Left lung (tissue), 10 donors: ENCODE results near the gene MICAL2. TPM values are rescaled to one million over a fixed set of nuclear protein-coding genes. Genes with fewer than 3 reads are reported as not detected.

Experiments used
- ATAC-seq: fragments of 200-7000 bp; cut with Tn5 transposase; one replicate; pipeline ENCODE4 v1.9.1; 2020; ENCODE audit warnings: moderate library complexity
- DNase-seq, 4 donors: peaks; one replicate each; pipeline ENCODE4 v3.0.0-alpha.2; 2013 to 2020
- H3K27ac ChIP-seq, 2 donors: fragments of 200-600 bp; sonication (generic) in 1 of 2; one replicate each; pipeline versions ENCODE4 v1.5.0 to v1.8.0; 2020 to 2021
- H3K27me3 ChIP-seq, 2 donors: fragments of 200-600 bp; sonication (generic) in 1 of 2; one replicate each; pipeline versions ENCODE4 v1.5.0 to v1.8.0; 2020 to 2021
- H3K36me3 ChIP-seq, 2 donors: fragments of 200-600 bp; sonication (generic) in 1 of 2; one replicate each; pipeline versions ENCODE4 v1.5.0 to v1.8.0; 2020 to 2021
- H3K4me1 ChIP-seq, 2 donors: fragments of 200-600 bp; one replicate each; pipeline ENCODE4 v1.8.0; 2021
- H3K4me3 ChIP-seq, 2 donors: fragments of 200-600 bp; sonication (generic) in 1 of 2; one replicate each; pipeline versions ENCODE4 v1.5.0 to v1.8.0; 2020 to 2021; ENCODE audit warnings: mild to moderate bottlenecking in 1 of 2
- H3K9me3 ChIP-seq, 2 donors: fragments of 200-600 bp; sonication (generic) in 1 of 2; one replicate each; pipeline versions ENCODE4 v1.5.0 to v1.8.0; 2020 to 2021
- intact Hi-C, 2 donors: fragments of 100-400 bp; cut with DNase I; formaldehyde crosslinking; loops; one replicate each; pipeline versions ENCODE4 v1.11.2 to v1.14.2; 2022
- polyA plus RNA-seq, 6 donors: library from polyadenylated mRNA; unstranded; fragments of 120-200 nt; gene quantifications; one replicate each; pipeline ENCODE4 v1.2.1, GENCODE V29; 2013; ENCODE audit not compliant: insufficient read length in 6 of 6
- total RNA-seq, 2 donors: library from RNA; stranded (reverse); fragmentation: NEBNext Ultra II Directional; extraction: Animal tissue kit (Norgen Biotek cat#: 25700); gene quantifications; one replicate each; pipeline ENCODE4 v1.2.1, GENCODE V29; 2021
- TF ChIP-seq, protein P1 (sequence below), 2 donors: fragments of 200-600 bp; sonication (generic) in 1 of 2; IDR thresholded peaks; one replicate each; pipeline versions ENCODE4 v1.5.0 to v1.8.0; 2021; ENCODE audit warnings: antibody characterized with exemption in 2 of 2
- donor health status: DM: no; HTN: yes; CAD: no.
- donor health status: DM: no; HTN: no; CAD: no.

Gene MICAL2
- total and polyA plus RNA-seq, 8 donors: 49.8 to 293 (median 89.4) TPM

DNA sequence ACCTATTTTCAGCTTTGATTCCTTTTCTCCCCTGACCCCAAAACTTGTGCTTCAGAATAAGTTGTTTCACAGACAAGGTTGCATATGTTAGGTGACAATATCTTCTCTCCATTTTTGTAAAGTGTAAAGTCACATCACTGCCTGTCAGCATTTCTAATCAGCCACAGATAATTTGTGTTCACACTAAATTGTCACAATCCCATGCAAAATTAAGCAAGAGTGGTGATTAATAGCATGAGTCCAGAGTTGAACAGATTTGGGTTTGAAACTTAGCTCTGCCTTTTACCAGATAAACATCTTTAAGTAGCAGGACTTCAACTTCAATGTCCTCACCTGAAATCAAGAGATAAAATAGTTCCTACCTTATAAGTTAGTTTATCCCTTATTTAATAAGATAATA lies 80.1 kb downstream of the MICAL2 start:
- Histone ChIP-seq H3K4me1 (peaks cover 6 to 18% of the 10 kb centered on the region in 2 donors), H3K4me3 (no peak overlapping the region), H3K27ac (no peak overlapping the region), H3K27me3 (no peaks in the 10 kb centered on the region), H3K9me3 (no peaks in the 10 kb centered on the region), H3K36me3 (no peaks in the 10 kb centered on the region)
- intact Hi-C loops: no loop called here
- TF ChIP-seq, protein P1, sequence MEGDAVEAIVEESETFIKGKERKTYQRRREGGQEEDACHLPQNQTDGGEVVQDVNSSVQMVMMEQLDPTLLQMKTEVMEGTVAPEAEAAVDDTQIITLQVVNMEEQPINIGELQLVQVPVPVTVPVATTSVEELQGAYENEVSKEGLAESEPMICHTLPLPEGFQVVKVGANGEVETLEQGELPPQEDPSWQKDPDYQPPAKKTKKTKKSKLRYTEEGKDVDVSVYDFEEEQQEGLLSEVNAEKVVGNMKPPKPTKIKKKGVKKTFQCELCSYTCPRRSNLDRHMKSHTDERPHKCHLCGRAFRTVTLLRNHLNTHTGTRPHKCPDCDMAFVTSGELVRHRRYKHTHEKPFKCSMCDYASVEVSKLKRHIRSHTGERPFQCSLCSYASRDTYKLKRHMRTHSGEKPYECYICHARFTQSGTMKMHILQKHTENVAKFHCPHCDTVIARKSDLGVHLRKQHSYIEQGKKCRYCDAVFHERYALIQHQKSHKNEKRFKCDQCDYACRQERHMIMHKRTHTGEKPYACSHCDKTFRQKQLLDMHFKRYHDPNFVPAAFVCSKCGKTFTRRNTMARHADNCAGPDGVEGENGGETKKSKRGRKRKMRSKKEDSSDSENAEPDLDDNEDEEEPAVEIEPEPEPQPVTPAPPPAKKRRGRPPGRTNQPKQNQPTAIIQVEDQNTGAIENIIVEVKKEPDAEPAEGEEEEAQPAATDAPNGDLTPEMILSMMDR (IDR thresholded peaks at IDR 0.05): no peak
- no peak for DNase-seq
- no peak for ATAC-seq

DNA sequence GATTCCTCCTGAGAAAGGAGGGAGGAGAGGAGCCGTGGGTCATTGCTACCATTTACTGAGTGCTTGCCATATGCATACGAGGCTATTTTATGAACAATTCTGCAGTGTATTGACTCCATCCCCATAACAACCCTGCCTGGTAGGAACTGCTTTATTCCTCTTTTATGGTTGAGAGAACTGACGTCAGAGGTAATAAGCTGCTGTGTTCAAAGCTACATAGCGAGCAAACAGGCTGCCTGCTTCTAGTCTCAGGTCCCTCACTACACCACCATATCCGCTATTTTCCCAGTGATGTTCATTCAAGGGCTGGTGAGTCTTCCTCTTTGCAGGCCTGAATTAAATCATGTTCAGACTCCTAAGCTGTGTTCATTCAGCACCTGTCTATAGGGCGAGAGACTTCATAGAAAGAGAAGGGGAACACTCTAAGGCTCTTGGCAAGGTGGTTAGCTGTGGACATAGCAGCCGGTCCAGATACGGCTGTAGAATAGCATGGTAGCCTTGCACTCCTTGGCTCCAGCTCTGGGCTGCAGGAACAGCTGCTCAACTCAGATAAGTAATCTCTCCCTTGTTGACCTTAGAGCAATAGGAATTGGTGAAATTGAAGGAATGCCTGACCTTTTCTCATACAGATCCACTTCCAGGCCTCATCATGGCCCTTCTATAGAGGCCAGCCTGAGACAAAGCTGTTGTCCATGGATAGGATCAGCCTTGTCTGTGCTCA lies 82.6 kb downstream of the MICAL2 start:
- intact Hi-C loops: no loop called here
- TF ChIP-seq, protein P1 (IDR thresholded peaks at IDR 0.05): no peak
- DNase-seq (no peak), ATAC-seq (peak; percentile 13)
- H3K36me3 ChIP-seq: no peaks in the 10 kb centered on the region
- no peaks in the 10 kb centered on the region for H3K27me3 ChIP-seq
- no peak overlapping the region for H3K27ac ChIP-seq
- no peaks in the 10 kb centered on the region for H3K4me1 ChIP-seq
- H3K9me3 ChIP-seq: no peaks in the 10 kb centered on the region
- H3K4me3 ChIP-seq: no peak overlapping the region

DNA sequence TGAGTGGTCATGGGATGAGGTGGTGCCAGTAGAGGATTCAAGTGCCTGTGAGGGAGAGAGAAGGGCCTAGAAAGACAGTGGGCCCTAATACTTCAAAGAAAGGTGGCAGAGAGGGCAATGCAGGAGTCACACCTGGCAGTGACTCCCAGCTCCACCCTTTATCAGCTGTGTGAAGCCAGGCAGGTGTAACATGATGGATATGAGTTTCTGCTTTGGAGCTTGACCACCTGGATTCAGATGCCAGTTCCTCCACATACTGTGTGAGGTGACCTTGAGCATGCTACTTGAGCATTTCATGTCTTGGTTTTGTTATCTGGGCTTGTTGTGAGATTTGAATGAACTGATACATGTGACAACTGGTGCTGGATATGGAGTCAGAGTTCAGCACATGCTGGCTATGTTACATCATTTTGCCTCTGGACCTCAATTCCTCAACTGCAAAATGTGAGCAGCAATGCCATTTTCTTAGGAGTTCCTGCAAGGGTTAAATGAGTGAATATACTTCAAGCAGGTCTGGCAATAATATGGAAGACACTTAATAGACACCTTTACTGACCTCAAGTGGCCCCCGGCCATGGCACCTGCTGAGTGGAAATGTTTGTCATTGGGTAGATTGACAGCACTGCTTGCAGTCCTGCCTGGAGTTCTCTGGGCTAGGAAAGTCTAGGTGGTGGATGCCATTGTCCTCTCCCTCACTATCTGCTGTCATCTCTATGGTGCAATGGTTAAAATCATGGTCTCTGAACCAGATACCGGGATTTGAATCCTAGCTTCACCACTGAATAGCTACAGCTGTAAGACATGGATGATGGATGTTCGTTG lies 83.3 kb downstream of the MICAL2 start:
- intact Hi-C loops: no loop called here
- peaks cover 0 to 5% of the 10 kb centered on the region in 2 donors for H3K4me1 ChIP-seq
- H3K4me3 ChIP-seq: no peak overlapping the region
- H3K27ac ChIP-seq: no peak overlapping the region
- H3K27me3 ChIP-seq: no peaks in the 10 kb centered on the region
- DNase-seq: no peak
- no peak for ATAC-seq
- H3K36me3 ChIP-seq: peaks cover 0 to 7% of the 10 kb centered on the region in 2 donors
- TF ChIP-seq, protein P1 (IDR thresholded peaks at IDR 0.05): no peak
- no peaks in the 10 kb centered on the region for H3K9me3 ChIP-seq

DNA sequence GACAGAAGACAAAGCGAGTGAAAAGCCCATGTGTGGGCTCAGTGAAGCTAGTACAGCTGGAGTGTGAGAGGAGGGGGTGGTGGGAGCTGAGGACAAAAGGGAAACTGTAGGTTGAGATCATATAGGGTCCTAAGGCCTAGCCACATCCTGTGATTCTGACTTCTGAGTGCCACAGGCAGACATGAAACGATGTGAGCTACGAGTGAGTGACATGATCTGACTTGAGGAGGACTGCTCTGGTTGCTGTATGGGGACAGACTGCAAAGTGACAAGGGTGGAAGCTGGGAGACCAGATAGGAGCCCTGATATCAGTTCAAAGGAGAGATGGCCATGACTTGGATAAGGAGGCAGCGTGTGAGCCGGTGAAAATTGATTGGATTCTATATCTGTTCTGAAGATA lies 85.4 kb downstream of the MICAL2 start:
- H3K36me3 ChIP-seq: peaks cover 0 to 14% of the 10 kb centered on the region in 2 donors
- peak overlapping the region in 1 of 2 donors; percentile 5 for H3K27ac ChIP-seq
- H3K9me3 ChIP-seq: no peaks in the 10 kb centered on the region
- intact Hi-C loops: no loop called here
- DNase-seq (no peak), ATAC-seq (no peak)
- TF ChIP-seq, protein P1 (IDR thresholded peaks at IDR 0.05): no peak
- no peak overlapping the region for H3K4me3 ChIP-seq
- peaks cover 14 to 26% of the 10 kb centered on the region in 2 donors for H3K4me1 ChIP-seq
- no peaks in the 10 kb centered on the region for H3K27me3 ChIP-seq

DNA sequence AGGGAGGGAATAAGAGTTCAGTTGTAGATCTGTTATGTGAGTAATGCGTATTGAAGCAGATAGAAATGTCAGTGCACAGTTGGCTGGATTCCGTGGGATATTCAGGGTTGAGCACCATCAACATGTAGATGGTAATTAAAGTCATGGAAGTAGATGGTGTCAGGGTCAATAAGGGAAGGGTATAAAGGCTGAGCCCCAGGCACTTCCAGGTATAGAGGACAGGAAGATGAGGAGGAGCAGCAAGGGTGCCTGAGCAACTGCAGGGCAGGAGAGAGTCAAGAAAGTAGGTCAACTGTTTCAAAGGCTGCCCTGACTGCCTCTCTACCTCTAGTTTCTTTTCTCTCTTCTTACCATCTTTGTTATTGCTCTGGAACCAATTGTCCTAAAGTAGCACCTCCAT lies 85.9 kb downstream of the MICAL2 start:
- no peak overlapping the region for H3K4me3 ChIP-seq
- H3K4me1 ChIP-seq: peaks cover 14 to 27% of the 10 kb centered on the region in 2 donors
- no peaks in the 10 kb centered on the region for H3K27me3 ChIP-seq
- peak overlapping the region in 1 of 2 donors; percentile 5 for H3K27ac ChIP-seq
- intact Hi-C loops: no loop called here
- H3K9me3 ChIP-seq: no peaks in the 10 kb centered on the region
- ATAC-seq (no peak), DNase-seq (no peak)
- H3K36me3 ChIP-seq: peaks cover 0 to 14% of the 10 kb centered on the region in 2 donors
- TF ChIP-seq, protein P1 (IDR thresholded peaks at IDR 0.05): no peak
